ENCODE results near the gene USP13.
"Not testable (repeated sequence)": the region's sequence is repeated elsewhere in the genome, so short reads cannot be mapped to it uniquely, and the experiment has no call there.

The USP13 gene

GRCh38 chr3:179738998-179739397, 86.2 kb downstream of the USP13 start:
- no peak for DNase-seq

DNA sequence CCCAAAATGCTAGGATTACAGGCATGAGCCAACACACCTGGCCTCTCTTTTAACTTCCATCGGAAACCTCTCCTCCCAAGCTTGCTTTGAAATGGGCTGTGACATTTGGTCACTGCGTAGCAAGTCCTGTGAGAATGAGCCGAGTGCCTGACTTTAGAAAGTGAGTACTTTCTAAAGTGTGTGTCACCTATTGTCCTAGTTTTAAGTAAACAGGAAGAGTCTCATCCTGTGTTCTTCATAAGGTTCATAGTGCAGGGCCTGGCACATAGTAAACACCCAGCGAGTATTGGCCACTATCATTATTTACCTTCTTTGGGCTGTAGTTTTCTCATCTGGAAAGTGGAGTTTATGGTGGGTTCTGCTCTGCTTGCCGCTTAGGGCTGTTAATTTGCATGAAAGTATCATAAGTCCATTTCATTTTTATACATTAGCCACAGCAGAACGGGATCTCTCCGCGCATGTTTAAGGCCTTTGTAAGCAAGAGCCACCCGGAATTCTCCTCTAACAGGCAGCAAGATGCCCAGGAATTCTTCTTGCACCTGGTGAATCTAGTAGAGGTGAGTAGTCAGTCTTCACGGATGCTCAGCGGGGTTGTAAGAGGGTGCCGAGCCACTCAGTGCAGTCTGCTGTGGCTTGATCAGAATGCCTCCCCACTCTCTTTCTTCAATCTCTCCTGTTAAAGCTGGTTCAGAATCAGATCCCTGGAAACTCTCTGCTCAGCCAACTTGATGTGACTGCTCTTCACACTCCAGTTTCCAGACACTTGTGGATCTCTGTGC, 87.2 kb downstream of the USP13 start:
- DNase-seq, result no peak

DNA sequence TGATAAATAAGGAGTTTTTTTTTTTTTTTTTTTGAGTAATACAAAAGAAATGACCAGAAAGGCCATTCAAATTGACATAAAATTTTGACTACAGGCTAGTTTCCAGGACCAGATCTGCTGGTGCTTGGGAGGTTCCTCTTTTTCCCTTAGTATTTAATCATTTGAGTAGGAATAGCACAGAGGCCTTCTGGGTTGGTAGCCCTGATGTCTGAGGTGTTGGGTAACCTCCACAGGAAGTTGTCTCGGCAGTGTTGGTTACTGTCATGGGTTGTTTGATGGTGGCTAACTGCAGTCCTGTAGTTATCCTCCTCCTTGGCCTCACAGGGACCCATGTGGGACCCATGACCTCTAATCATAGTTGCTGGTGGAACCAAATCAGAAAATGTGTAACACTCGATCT, 91.1 kb downstream of the USP13 start:
- DNase-seq, result peak; percentile 65

DNA sequence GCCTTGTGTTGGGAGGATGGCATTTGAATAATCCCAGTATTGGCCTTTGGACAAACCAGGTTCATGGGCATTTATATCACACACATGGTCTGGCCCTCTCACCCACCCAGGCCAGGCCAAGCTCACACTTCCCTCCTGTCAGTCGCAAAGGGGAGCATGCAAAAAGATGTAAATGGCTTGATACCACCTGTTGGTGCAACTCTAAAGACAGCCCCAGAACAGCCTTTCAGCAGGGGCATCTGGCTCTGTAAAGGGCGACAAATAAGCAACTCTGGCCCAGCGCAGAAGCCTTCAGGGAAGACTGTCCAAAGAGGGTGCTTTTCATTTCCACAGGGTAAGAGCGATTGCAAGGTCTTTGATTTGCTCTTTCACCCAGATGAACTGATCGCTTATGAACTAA, 91.8 kb downstream of the USP13 start:
- DNase-seq, result no peak

DNA sequence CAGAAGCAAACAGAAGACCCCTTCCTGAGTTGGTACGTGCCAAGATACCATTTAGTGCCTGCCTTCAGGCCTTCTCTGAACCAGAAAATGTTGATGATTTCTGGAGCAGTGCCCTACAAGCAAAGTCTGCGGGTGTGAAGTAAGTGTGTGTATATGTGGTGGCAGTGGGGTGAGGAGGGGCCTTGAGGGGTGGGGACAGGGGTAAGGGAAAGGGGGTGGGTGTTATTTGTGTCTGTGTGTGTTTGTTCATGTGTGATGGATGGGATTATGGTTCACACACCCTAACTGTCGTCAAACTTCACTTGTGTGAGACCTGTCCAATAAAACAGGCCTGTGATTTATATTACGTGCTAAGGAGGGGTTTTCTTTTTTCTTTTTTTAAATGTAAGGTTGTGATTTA, 92.2 kb downstream of the USP13 start:
- no peak for DNase-seq

GRCh38 chr3:179745716-179746115, 92.9 kb downstream of the USP13 start:
- DNase-seq, result no peak

- peak; percentile 65 for DNase-seq
Observed at GRCh38 chr3:179750720-179751328, 98.0 kb downstream of the USP13 start.

DNA sequence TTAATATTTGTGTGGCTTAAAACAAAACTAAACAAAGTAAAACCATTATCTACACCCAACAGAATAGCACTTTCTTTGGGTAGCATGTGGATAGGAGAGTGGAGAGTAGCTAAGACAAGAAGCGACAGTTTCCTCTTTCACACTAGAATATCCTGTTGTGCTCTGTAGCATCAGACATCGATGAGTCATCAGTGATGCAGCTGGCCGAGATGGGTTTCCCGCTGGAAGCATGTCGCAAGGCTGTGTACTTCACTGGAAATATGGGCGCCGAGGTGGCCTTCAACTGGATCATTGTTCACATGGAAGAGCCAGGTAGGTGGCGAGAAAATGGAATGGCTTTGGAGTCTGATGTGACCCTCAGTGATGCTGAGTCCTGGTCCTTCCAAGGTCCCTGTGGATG, 108.1 kb downstream of the USP13 start:
- no peak for DNase-seq

DNA sequence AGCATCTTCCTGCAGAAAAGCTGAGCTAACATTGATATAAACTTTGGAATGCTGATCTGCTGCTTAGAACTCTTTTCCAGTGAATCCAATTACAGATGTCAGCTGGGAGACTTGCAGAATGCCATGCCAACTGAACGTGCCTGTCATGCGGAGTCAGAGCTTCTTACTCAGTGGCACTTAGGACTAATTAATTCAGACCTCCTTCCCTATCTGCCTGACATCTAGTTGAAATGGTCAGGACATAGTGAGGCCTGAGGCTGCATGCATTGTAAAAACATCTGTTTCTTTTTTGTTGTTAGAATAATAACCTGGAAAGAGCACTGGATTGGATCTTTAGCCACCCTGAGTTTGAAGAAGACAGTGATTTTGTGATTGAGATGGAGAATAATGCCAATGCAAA, 112.6 kb downstream of the USP13 start:
- DNase-seq, result no peak

DNA sequence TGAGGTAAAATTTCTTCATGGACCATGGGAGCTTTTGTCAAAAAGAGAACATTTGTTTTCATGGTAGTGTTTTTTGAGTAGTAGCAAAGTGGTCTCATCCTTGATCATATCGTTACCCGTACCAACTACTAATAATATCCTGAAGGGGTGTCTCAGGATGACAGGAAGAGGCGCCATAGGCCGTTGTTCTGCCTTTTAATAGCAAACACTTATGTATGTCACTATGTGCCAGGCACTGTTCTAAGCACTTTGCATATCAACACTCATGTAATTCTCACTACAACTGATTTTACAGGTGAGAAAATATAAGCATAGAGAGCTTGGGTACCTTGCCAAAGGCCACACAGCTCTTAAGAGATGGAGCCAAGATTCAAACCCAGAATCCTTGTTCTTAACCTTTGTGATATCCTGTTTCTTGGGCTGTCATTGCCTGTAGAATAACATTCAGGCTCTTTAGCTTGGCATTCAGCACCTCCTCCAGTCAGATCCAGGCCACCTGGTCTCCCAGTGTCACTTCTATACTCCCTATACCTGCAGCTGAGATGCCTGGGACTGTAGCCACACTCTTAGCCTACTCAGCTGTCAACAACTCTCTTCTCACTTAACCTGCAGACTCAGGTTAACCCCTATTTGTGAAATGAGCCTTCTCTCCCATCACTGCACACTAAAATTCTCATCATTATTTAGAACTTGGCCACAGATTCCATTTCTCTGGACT, 113.7 kb downstream of the USP13 start:
- no peak for DNase-seq

DNA sequence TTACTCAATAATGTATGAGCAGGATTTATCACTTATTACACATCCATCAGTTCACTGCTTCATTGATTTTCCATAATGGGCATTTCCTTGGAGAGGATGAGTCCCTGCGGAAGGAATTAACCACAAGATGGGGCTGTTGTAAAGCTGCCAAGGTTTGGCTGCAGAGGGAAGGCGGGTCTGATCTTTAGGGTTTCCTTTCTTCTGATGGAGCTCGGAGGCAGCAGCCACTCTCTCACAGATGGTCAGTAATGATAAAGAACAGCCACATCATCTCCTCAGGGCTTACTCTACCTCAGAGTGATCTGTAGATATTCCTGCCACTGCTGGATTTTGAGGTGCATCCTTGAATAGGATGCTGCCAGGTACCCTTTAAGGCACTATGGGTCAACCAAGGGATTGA, 115.2 kb downstream of the USP13 start:
- DNase-seq, result peak; percentile 76

DNA sequence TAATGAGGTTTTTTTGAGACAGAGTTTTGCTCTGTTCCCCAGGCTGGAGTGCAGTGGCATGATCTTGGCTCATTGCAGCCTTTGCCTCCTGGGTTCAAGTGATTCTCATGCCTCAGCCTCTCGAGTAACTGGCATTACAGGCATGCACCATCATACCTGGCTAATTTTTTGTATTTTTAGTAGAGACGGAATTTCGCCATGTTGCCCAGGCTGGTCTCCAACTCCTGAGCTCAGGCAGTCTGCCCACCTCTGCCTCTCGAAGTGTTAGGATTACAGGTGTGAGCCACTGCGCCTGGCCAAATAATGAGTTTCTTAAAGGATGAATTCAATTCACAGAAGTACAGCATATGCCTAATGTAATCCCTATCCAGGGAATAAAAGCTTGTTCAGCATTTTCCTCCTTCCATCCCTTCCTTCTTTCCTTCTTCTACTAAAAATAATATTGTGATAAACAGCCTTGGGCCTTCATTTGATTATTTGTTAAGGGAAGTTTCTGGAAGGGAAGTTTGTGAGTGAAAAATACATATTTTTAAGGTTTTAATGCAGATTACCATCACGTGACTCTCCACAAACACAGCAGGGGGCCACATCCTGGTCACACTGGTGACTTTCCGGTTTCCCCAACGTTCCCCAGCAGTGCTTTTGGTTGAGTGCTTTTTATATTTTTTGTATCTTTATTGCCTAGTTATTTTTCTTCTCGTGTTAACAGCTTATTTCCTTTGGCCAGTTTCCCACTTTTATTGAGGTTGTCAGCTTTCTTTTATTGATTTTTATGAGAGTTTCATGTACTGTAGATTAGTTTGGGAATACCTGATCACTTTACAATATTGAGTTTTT, 116.8 kb downstream of the USP13 start:
- peak; percentile 35 for DNase-seq

GRCh38 chr3:179771797-179772196, 119.0 kb downstream of the USP13 start:
- no peak for DNase-seq

DNA sequence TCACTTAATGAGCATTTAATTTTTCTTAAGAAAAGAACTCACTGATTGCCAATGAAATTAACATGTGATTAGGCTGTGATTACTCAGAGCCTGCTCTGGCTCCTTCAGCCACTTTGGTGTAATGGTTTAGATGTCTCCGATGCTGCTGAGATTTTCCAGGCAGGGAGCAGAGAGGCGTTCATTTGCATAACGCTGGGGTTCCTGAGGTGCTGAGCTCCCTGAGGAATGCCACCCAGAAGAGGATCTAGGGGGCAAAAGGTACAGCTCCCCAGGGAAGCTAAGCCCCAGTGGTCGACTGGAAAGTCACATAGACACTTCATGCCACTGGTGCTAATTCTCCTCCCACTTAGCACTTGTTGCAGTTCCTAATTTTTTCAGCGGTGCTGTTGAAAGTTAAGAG, 119.5 kb downstream of the USP13 start:
- no peak for DNase-seq

DNA sequence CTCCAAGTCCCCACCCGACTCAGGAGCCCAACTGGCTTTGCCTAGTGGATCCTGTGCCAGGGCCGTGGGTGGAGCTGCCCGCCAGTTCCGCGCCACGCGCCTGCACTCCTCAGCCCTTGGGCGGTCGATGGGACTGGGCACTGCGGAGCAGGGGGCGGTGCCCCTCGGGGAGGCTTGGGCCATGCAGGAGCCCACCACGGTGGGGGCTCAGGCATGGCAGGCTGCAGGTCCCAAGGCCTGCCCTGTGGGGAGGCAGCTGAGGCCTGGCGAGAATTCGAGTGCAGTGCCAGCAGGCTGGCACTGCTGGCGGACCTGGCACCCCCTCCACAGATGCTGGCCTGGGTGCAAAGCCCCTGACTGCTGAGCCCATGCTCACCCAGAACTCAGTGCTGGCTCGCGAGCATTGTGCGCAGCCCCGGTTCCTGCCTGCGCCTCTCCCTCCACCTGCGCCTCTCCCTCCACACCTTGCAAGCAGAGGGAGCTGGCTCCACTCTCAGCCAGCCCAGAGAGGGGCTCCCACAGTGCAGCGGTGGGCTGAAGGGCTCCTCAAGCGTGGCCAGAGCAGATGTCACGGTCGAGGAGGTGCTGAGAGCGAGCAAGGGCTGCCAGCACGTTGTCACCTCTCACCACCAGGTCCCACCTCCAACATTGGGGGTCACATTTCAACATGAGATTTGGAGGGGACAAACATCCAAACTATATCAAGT, 122.7 kb downstream of the USP13 start:
- DNase-seq, result no peak

GRCh38 chr3:179782841-179783240, 130.0 kb downstream of the USP13 start:
- DNase-seq, result not testable (repeated sequence)

DNA sequence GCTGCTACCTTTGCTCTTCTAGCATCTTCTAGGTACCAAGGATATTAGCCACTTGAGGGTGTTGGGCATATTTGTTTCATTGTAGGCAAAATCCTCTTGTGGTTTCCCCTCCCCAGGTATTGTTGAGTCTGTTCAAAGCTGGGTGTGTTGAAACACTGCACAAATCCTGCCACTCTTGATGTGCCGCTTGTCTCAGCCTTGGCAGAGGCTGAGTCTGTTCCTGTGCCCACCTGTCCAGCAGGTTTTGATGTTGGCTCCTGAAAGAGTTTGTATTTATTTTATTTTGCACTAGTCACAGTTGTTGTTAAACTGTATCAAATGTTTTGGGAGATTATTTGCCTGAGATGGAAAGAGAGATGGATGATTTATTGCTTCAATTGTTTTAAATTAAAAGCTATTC, 136.2 kb downstream of the USP13 start:
- no peak for DNase-seq

GRCh38 chr3:179791793-179792192, 139.0 kb downstream of the USP13 start:
- DNase-seq, result no peak

DNA sequence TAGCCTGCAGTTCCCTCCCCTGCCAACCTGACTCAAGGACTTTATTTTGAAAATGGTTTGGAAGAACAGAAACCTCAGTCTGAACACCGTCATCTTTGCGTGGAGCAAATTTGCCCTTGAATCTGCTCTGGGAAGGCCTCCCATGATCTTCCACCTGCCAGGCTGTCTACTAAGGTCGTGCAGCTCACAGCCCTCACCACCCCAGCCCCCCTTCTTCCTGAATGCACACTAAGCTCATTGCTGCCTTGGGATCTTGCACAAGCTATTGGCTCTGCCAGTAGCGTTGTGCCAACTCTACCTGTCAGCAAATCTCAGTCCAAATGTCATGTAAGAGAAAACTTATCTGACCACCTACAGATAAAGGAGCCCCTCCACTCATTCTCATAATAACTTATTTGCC, 141.5 kb downstream of the USP13 start:
- DNase-seq, result no peak

DNA sequence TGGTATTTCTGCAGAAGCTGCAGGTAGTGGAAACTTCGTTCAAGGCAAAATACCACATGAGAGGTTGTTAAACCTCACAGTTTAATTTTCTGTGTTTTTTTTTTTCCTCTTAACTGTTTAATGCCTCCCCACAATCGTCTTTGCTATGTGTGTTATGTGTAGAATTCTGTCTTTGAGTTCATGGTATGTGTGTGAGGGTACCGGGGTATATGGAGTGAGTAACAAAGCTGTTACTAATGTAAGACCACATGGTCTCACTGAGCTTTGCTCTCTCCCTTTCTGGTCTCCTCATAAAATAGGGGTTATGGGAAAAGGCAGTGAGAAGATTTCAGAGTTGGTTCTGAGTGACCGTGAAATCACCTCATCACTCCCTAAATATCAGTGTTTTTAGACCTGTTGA, 143.6 kb downstream of the USP13 start:
- DNase-seq, result no peak

- no peak for DNase-seq
Observed at GRCh38 chr3:179797192-179797591, 144.4 kb downstream of the USP13 start.

GRCh38 chr3:179801263-179801662, 148.4 kb downstream of the USP13 start:
- DNase-seq, result peak; percentile 6

DNA sequence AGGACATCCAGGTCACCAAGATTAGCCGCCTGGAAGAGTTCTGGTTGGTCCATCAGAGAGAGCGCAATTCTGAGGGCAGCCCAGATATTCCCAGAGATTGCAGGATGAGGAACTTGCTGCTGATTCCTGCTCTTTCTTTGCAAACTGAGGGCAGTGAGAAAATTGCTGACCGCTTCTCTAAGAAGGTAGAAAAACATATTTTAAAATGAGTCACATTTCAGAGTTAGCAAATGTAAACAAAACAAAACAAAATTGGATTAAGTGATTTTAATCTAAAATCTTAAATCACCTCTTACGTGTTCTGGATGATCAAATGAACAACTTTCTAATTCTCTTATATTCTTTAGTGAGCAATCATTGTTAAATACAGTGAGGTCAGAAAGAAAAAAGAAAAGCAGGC, 149.0 kb downstream of the USP13 start:
- no peak for DNase-seq
